BJ (cell line): Measurements from ENCODE around the gene SFMBT1. TPM values are rescaled to one million over a fixed set of nuclear protein-coding genes. Genes with fewer than 3 reads are reported as not detected.

Source experiments
- CTCF ChIA-PET: fragments of 350-600 bp; formaldehyde crosslinking; extraction: SDS; loops from one replicate; lab custom pipeline; 2021; ENCODE audit warnings: antibody characterized with exemption, inconsistent platforms; lab: Yijun Ruan, JAX
- POLR2A ChIA-PET: fragments of 300-600 bp; sonication (Branson Sonifier 250); formaldehyde crosslinking; extraction: SDS; loops from one replicate; lab custom pipeline; 2021; ENCODE audit warnings: antibody characterized with exemption; lab: Charles Lee
- DNase-seq: peaks from one replicate; pipeline ENCODE4 v3.0.0-alpha.2; 2011; ENCODE audit warnings: low read depth
- H3K27me3 ChIP-seq: 2 replicates; pipeline ENCODE4 v1.6.0; 2011; ENCODE audit warnings: low read length; ENCODE audit not compliant: control insufficient read depth, insufficient read depth
- H3K36me3 ChIP-seq: 2 replicates; pipeline ENCODE4 v1.5.1; 2011; ENCODE audit warnings: low read length; ENCODE audit not compliant: control insufficient read depth, insufficient read depth
- H3K4me3 ChIP-seq: 2 replicates; pipeline ENCODE4 v1.5.1; 2011; ENCODE audit warnings: low read depth, mild to moderate bottlenecking, control low read depth, low read length
- polyA plus RNA-seq: library from polyadenylated mRNA; depleted of rRNA; stranded (reverse); fragments of >200 nt; gene quantifications from 2 replicates; pipeline ENCODE4 v1.2.3, GENCODE V29; 2011
- TF ChIP-seq, protein P1 (sequence below): IDR thresholded peaks from 2 replicates; pipeline ENCODE4 v1.5.1; 2011; ENCODE audit warnings: low read depth, mild to moderate bottlenecking, control low read depth, inconsistent platforms, low read length, moderate library complexity; ENCODE audit not compliant: insufficient read depth

SFMBT1 gene
- polyA plus RNA-seq, 1 experiment, result 2.1 TPM

- Histone ChIP-seq H3K4me3 (no peak overlapping the region), H3K36me3 (no peaks in the 10 kb centered on the region), H3K27me3 (no peaks in the 10 kb centered on the region)
- ChIA-PET CTCF (no interaction called here), POLR2A (no interaction called here)
- TF ChIP-seq, protein P1, sequence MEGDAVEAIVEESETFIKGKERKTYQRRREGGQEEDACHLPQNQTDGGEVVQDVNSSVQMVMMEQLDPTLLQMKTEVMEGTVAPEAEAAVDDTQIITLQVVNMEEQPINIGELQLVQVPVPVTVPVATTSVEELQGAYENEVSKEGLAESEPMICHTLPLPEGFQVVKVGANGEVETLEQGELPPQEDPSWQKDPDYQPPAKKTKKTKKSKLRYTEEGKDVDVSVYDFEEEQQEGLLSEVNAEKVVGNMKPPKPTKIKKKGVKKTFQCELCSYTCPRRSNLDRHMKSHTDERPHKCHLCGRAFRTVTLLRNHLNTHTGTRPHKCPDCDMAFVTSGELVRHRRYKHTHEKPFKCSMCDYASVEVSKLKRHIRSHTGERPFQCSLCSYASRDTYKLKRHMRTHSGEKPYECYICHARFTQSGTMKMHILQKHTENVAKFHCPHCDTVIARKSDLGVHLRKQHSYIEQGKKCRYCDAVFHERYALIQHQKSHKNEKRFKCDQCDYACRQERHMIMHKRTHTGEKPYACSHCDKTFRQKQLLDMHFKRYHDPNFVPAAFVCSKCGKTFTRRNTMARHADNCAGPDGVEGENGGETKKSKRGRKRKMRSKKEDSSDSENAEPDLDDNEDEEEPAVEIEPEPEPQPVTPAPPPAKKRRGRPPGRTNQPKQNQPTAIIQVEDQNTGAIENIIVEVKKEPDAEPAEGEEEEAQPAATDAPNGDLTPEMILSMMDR, result no peak
- no peak for DNase-seq
Observed at GRCh38 chr3:53081318-53081717, 35.4 kb upstream of the SFMBT1 start.

- H3K36me3 ChIP-seq, result no peaks in the 10 kb centered on the region
- H3K4me3 ChIP-seq, result no peak overlapping the region
- ChIA-PET CTCF (no interaction called here), POLR2A (no interaction called here)
- no peaks in the 10 kb centered on the region for H3K27me3 ChIP-seq
- TF ChIP-seq, protein P1, result no peak
- DNase-seq, result no peak
Observed at GRCh38 chr3:53080612-53081205, 34.8 kb upstream of the SFMBT1 start.

GRCh38 chr3:53079791-53080555 lies 34.1 kb upstream of the SFMBT1 start:
- ChIA-PET CTCF (no interaction called here), POLR2A (no interaction called here)
- no peak overlapping the region for H3K4me3 ChIP-seq
- DNase-seq, result no peak
- TF ChIP-seq, protein P1, result no peak
- H3K36me3 ChIP-seq, result no peaks in the 10 kb centered on the region
- no peaks in the 10 kb centered on the region for H3K27me3 ChIP-seq

- H3K27me3 ChIP-seq, result no peaks in the 10 kb centered on the region
- POLR2A ChIA-PET, result no interaction called here
- TF ChIP-seq, protein P1, result no peak
- DNase-seq, result no peak
- no peak overlapping the region for H3K4me3 ChIP-seq
- H3K36me3 ChIP-seq, result no peaks in the 10 kb centered on the region
- CTCF ChIA-PET, result no interaction called here
Observed at GRCh38 chr3:53079147-53079546, 33.3 kb upstream of the SFMBT1 start.

- TF ChIP-seq, protein P1, result no peak
- no peak overlapping the region for H3K4me3 ChIP-seq
- CTCF ChIA-PET, result no interaction called here
- no peak for DNase-seq
- POLR2A ChIA-PET, result no interaction called here
- no peaks in the 10 kb centered on the region for H3K27me3 ChIP-seq
- no peaks in the 10 kb centered on the region for H3K36me3 ChIP-seq
Observed at GRCh38 chr3:53078656-53079055, 32.8 kb upstream of the SFMBT1 start.
